Measurements from ENCODE around the gene RBBP5.

Gene RBBP5

DNA sequence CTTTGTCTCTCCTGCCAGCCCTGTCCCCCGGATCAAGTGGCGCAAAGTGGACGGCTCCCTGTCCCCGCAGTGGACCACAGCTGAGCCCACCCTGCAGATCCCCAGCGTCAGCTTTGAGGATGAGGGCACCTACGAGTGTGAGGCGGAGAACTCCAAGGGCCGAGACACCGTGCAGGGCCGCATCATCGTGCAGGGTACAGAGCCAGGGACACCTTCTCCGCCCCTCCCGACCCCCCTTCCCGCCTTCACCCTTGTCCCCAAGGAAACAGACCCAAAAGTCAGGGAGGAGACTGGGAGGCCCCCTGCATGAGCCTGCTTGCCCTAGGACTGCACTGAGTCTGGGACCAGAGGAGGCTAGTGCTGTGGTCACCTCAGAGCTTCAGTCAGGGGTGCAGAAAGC is 60.6 kb downstream of the RBBP5 start:
- no peak overlapping the region for H3K4me3 ChIP-seq (ENCODE audit: low read depth, low read length)
- TF ChIP-seq, protein P1, sequence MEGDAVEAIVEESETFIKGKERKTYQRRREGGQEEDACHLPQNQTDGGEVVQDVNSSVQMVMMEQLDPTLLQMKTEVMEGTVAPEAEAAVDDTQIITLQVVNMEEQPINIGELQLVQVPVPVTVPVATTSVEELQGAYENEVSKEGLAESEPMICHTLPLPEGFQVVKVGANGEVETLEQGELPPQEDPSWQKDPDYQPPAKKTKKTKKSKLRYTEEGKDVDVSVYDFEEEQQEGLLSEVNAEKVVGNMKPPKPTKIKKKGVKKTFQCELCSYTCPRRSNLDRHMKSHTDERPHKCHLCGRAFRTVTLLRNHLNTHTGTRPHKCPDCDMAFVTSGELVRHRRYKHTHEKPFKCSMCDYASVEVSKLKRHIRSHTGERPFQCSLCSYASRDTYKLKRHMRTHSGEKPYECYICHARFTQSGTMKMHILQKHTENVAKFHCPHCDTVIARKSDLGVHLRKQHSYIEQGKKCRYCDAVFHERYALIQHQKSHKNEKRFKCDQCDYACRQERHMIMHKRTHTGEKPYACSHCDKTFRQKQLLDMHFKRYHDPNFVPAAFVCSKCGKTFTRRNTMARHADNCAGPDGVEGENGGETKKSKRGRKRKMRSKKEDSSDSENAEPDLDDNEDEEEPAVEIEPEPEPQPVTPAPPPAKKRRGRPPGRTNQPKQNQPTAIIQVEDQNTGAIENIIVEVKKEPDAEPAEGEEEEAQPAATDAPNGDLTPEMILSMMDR (IDR thresholded peaks at IDR 0.05; ENCODE audit: insufficient read depth, low read depth, low read length, missing control alignments): no peak
- DNase-seq (ENCODE audit: low read depth): no peak

GRCh38 chr1:205060746-205061145 is 61.0 kb downstream of the RBBP5 start:
- DNase-seq (ENCODE audit: low read depth): no peak
- TF ChIP-seq, protein P1 (IDR thresholded peaks at IDR 0.05; ENCODE audit: insufficient read depth, low read depth, low read length, missing control alignments): no peak
- H3K4me3 ChIP-seq (ENCODE audit: low read depth, low read length): no peak overlapping the region

DNA sequence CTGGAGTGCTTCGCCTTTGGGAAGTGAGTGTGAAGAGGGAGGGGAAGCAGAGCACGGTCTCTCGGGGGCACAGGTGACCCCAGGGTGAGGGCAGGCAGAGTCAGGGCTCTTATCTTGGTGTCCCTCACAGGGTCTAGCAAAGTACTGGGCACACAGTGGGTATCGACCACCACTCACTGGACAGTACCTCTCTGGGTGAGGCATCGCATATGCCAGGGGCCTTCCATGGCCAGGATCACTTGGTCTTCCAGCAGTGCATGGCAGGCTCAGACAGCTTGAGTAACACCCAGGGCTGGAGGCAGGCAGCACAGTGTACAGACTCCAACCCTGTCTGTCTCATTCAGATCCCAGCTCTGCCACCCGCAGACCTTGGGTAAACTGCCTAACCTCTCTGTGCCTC is 62.1 kb downstream of the RBBP5 start:
- DNase-seq (ENCODE audit: low read depth): no peak
- no peak overlapping the region for H3K4me3 ChIP-seq (ENCODE audit: low read depth, low read length)
- TF ChIP-seq, protein P1 (IDR thresholded peaks at IDR 0.05; ENCODE audit: insufficient read depth, low read depth, low read length, missing control alignments): no peak

DNA sequence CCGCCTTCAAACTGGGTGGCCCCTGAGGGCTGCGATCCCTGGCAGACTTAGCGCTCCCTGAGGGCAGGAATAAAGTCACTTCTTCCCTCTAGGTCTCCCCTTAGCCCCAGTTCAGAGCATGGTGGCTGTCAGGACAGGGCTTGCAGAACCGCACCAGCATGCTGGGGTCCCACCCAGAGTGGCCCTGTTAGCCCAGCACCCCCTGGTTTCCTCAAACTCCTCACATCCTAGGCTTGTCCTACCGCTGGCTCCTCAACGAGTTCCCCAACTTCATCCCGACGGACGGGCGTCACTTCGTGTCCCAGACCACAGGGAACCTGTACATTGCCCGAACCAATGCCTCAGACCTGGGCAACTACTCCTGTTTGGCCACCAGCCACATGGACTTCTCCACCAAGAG is 62.9 kb downstream of the RBBP5 start:
- TF ChIP-seq, protein P1 (IDR thresholded peaks at IDR 0.05; ENCODE audit: insufficient read depth, low read depth, low read length, missing control alignments): no peak
- H3K4me3 ChIP-seq (ENCODE audit: low read depth, low read length): no peak overlapping the region

DNA sequence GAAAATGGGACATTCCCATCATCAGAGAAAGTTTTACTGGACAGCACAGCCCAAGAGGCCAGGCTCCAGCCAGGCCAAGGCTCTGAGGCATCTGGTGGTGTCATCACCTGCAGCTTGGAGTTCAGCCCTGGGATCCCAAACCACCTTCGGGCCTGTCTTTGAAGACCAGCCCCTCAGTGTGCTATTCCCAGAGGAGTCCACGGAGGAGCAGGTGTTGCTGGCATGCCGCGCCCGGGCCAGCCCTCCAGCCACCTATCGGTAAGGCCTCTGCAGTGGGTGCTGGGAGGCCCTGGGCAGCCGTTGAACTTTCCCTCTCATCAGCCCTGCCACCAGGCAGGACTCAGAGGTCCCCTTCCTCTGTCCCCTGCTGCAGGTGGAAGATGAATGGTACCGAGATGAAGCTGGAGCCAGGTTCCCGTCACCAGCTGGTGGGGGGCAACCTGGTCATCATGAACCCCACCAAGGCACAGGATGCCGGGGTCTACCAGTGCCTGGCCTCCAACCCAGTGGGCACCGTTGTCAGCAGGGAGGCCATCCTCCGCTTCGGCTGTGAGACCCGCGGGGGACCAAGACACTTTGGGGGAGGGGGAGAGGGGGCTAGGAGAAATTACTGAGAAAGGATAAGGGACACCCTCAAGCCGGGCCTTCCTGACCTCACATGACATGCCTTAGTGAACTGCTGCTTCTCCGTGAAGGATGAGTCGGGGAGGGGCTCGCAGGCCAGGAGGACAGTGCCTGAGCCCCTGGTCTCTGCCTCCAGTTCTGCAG is 63.8 kb downstream of the RBBP5 start:
- H3K4me3 ChIP-seq (ENCODE audit: low read depth, low read length): no peak overlapping the region
- TF ChIP-seq, protein P1 (IDR thresholded peaks at IDR 0.05; ENCODE audit: insufficient read depth, low read depth, low read length, missing control alignments): no peak
- no peak for DNase-seq (ENCODE audit: low read depth)

More for the DNA sequence above, 62.9 kb downstream of the RBBP5 start:
- DNase-seq (ENCODE audit: low read depth): no peak

GRCh38 chr1:205056956-205057568 is 64.7 kb downstream of the RBBP5 start:
- TF ChIP-seq, protein P1 (IDR thresholded peaks at IDR 0.05; ENCODE audit: insufficient read depth, low read depth, low read length, missing control alignments): no peak
- no peak overlapping the region for H3K4me3 ChIP-seq (ENCODE audit: low read depth, low read length)
- no peak for DNase-seq (ENCODE audit: low read depth)

All from GM12865 (cell line).